Neuronal stem cell (in vitro differentiated cells): Measurements from ENCODE around the gene GIGYF1.
"Not testable (repeated sequence)": the region's sequence is repeated elsewhere in the genome, so short reads cannot be mapped to it uniquely, and the experiment has no call there.

Experiments used
- DNase-seq: peaks from one replicate; pipeline ENCODE4 v3.0.0-alpha.2; 2013; ENCODE audit warnings: low spot score
- H2AFZ ChIP-seq: one replicate; pipeline ENCODE4 v1.6.1; 2013; ENCODE audit warnings: mild to moderate bottlenecking, low read length, inconsistent platforms
- H2AK5ac ChIP-seq: 2 replicates; pipeline ENCODE4 v1.6.1; 2013; ENCODE audit warnings: low read depth, mild to moderate bottlenecking, inconsistent platforms, low read length, moderate library complexity, mixed read lengths
- H2BK120ac ChIP-seq: 2 replicates; pipeline ENCODE4 v1.6.1; 2013; ENCODE audit warnings: low read depth, mild to moderate bottlenecking, inconsistent platforms, low read length, moderate library complexity, mixed read lengths
- H2BK12ac ChIP-seq: one replicate; pipeline ENCODE4 v1.6.1; 2013; ENCODE audit warnings: low read length, inconsistent platforms
- H2BK15ac ChIP-seq: 2 replicates; pipeline ENCODE4 v1.6.1; 2013; ENCODE audit warnings: mild to moderate bottlenecking, low read length, inconsistent platforms, mixed read lengths
- H2BK5ac ChIP-seq: one replicate; pipeline ENCODE4 v1.6.1; 2013; ENCODE audit warnings: inconsistent platforms, mild to moderate bottlenecking, low read length, moderate library complexity
- H3K14ac ChIP-seq: one replicate; pipeline ENCODE4 v1.6.1; 2013; ENCODE audit warnings: low read length, inconsistent platforms
- H3K18ac ChIP-seq: 2 replicates; pipeline ENCODE4 v1.6.1; 2013; ENCODE audit warnings: low read length, inconsistent platforms
- H3K23ac ChIP-seq: 2 replicates; pipeline ENCODE4 v1.6.1; 2013; ENCODE audit warnings: low read depth, mild to moderate bottlenecking, mixed read lengths, low read length, inconsistent platforms; ENCODE audit not compliant: poor library complexity
- H3K27ac ChIP-seq: replicated peaks from 3 replicates; pipeline ENCODE4 v1.5.1; 2013; ENCODE audit warnings: low read length, inconsistent platforms
- H3K27me3 ChIP-seq, 3 experiments: 2 replicates each; pipeline ENCODE4 v1.6.1; 2013; ENCODE audit warnings: low read length in 3 of 3, mild to moderate bottlenecking in 2 of 3, inconsistent platforms in 1 of 3, low read depth in 1 of 3, mixed read lengths in 1 of 3, moderate library complexity in 1 of 3; ENCODE audit not compliant: control insufficient read depth in 3 of 3, insufficient read depth in 3 of 3
- H3K36me3 ChIP-seq, 2 donors: replicated peaks in 1 of 2; 2 replicates each; pipeline ENCODE4 v1.6.1; 2013; ENCODE audit warnings: low read length in 2 of 2; ENCODE audit not compliant: control insufficient read depth in 2 of 2, insufficient read depth in 2 of 2
- H3K4ac ChIP-seq: 2 replicates; pipeline ENCODE4 v1.6.1; 2013; ENCODE audit warnings: inconsistent platforms, mild to moderate bottlenecking, low read length, moderate library complexity
- H3K4me1 ChIP-seq, 2 donors: 1 replicate in 1 of 2; 2 replicates in 1 of 2; pipeline ENCODE4 v1.6.1; 2013; ENCODE audit warnings: low read length in 2 of 2, low read depth in 1 of 2; ENCODE audit not compliant: control insufficient read depth in 2 of 2, insufficient read depth in 1 of 2
- H3K4me2 ChIP-seq: one replicate; pipeline ENCODE4 v1.6.1; 2013; ENCODE audit warnings: mild to moderate bottlenecking, low read length, inconsistent platforms; ENCODE audit not compliant: insufficient read depth, poor library complexity, severe bottlenecking
- H3K4me3 ChIP-seq, 2 donors: 2 replicates each; pipeline ENCODE4 v1.5.1; 2013; ENCODE audit warnings: low read length in 2 of 2, mild to moderate bottlenecking in 2 of 2, inconsistent platforms in 1 of 2, moderate library complexity in 1 of 2
- H3K79me1 ChIP-seq: one replicate; pipeline ENCODE4 v1.6.1; 2013; ENCODE audit warnings: low read depth, mild to moderate bottlenecking, inconsistent platforms, low read length, moderate library complexity
- H3K9ac ChIP-seq: one replicate; pipeline ENCODE4 v1.6.1; 2013; ENCODE audit warnings: mild to moderate bottlenecking, low read depth, low read length, inconsistent platforms; ENCODE audit not compliant: poor library complexity
- H3K9me3 ChIP-seq, 2 donors: replicated peaks in 1 of 2; 2 replicates each; pipeline versions ENCODE3 to v1.6.1; 2013; ENCODE audit warnings: low read length in 2 of 2, mild to moderate bottlenecking in 2 of 2, inconsistent platforms in 1 of 2, low read depth in 1 of 2, mixed read lengths in 1 of 2, moderate library complexity in 1 of 2; ENCODE audit not compliant: control insufficient read depth in 2 of 2, insufficient read depth in 1 of 2
- H4K8ac ChIP-seq: one replicate; pipeline ENCODE4 v1.6.1; 2013; ENCODE audit warnings: low read depth, mild to moderate bottlenecking, inconsistent platforms, low read length, moderate library complexity
- H4K91ac ChIP-seq: one replicate; pipeline ENCODE4 v1.6.1; 2013; ENCODE audit warnings: low read length, low read depth, mild to moderate bottlenecking, inconsistent platforms; ENCODE audit not compliant: poor library complexity
- WGBS, 2 donors: extraction: QIAGEN DNeasy Blood & Tissue Kit; methylation state at CpG; one replicate each; pipeline ENCODE4 v1.1.7; 2013; ENCODE audit warnings: missing lambda C conversion rate in 2 of 2, mixed read lengths in 1 of 2; ENCODE audit not compliant: insufficient read length in 2 of 2, insufficient replicate concordance in 1 of 2; ENCODE audit errors: extremely low coverage in 2 of 2; 5-methylcytosine and 5-hydroxymethylcytosine counted together

Gene GIGYF1

GRCh38 chr7:100671353-100672327 lies 22.4 kb downstream of the GIGYF1 start:
- no peak overlapping the region for H3K14ac ChIP-seq
- WGBS, 2 donors = no CpG with 5 or more reads among the region's 18 CpGs

GRCh38 chr7:100670074-100670473 lies 24.0 kb downstream of the GIGYF1 start:
- H3K79me1 ChIP-seq = peaks cover 3% of the 10 kb centered on the region
- no peaks in the 10 kb centered on the region for H3K9me3 ChIP-seq
- H3K18ac ChIP-seq = no peak overlapping the region
- H3K4ac ChIP-seq = no peak overlapping the region
- no peak overlapping the region for H3K9ac ChIP-seq
- H3K23ac ChIP-seq = no peak overlapping the region
- H4K91ac ChIP-seq = no peak overlapping the region
- no peak overlapping the region for H3K14ac ChIP-seq
- H3K27me3 ChIP-seq = peaks cover 0 to 2% (median 0%) of the 10 kb centered on the region in 3 experiments
- no peak overlapping the region for H2BK15ac ChIP-seq
- H3K4me2 ChIP-seq = no peak overlapping the region
- H2AK5ac ChIP-seq = no peak overlapping the region
- no peaks in the 10 kb centered on the region for H3K4me1 ChIP-seq
- no peak overlapping the region for H3K4me3 ChIP-seq
- no peak for DNase-seq
- H3K27ac ChIP-seq = no peak overlapping the region
- H2BK120ac ChIP-seq = no peak overlapping the region
- no peaks in the 10 kb centered on the region for H3K36me3 ChIP-seq
- H2BK5ac ChIP-seq = no peak overlapping the region
- WGBS, 2 donors = no CpG with 5 or more reads among the region's 8 CpGs
- no peak overlapping the region for H2BK12ac ChIP-seq
- H2AFZ ChIP-seq = no peak overlapping the region
- H4K8ac ChIP-seq = no peak overlapping the region

More at GRCh38 chr7:100671353-100672327, 22.4 kb downstream of the GIGYF1 start:
- H3K23ac ChIP-seq = no peak overlapping the region
- no peak overlapping the region for H2BK5ac ChIP-seq
- H3K9me3 ChIP-seq = no peaks in the 10 kb centered on the region
- H3K4me1 ChIP-seq = peaks cover 2 to 3% of the 10 kb centered on the region in 2 donors
- peaks cover 9% of the 10 kb centered on the region for H3K79me1 ChIP-seq
- H4K91ac ChIP-seq = no peak overlapping the region
- no peak overlapping the region for H4K8ac ChIP-seq
- H2BK15ac ChIP-seq = no peak overlapping the region
- H3K4ac ChIP-seq = no peak overlapping the region
- no peak overlapping the region for H2BK12ac ChIP-seq
- H2BK120ac ChIP-seq = no peak overlapping the region
- peaks cover 0 to 2% (median 0%) of the 10 kb centered on the region in 3 experiments for H3K27me3 ChIP-seq
- no peak overlapping the region for H2AFZ ChIP-seq
- peak overlapping the region in 1 of 2 donors; percentile 42 for H3K4me3 ChIP-seq
- no peak overlapping the region for H3K27ac ChIP-seq
- H3K18ac ChIP-seq = no peak overlapping the region
- H3K4me2 ChIP-seq = no peak overlapping the region
- no peak overlapping the region for H2AK5ac ChIP-seq
- peaks cover 1 to 4% of the 10 kb centered on the region in 2 donors for H3K36me3 ChIP-seq
- no peak for DNase-seq
- no peak overlapping the region for H3K9ac ChIP-seq

GRCh38 chr7:100669106-100669505 lies 24.9 kb downstream of the GIGYF1 start:
- H3K14ac ChIP-seq, H3K79me1 ChIP-seq, H3K18ac ChIP-seq, H2AK5ac ChIP-seq, H3K4me1 ChIP-seq, DNase-seq, H2AFZ ChIP-seq, H3K23ac ChIP-seq, H2BK5ac ChIP-seq, H3K4ac ChIP-seq, H3K36me3 ChIP-seq, H3K27me3 ChIP-seq, H2BK120ac ChIP-seq, H4K8ac ChIP-seq, H2BK15ac ChIP-seq, H3K27ac ChIP-seq, H2BK12ac ChIP-seq, H4K91ac ChIP-seq, H3K9ac ChIP-seq, H3K9me3 ChIP-seq, H3K4me2 ChIP-seq, H3K4me3 ChIP-seq: not testable (repeated sequence)
- WGBS, 2 donors = no CpG with 5 or more reads among the region's 12 CpGs

- Histone ChIP-seq H2AFZ (no peak overlapping the region), H3K18ac (no peak overlapping the region), H3K23ac (no peak overlapping the region), H3K79me1 (no peaks in the 10 kb centered on the region), H2BK5ac (no peak overlapping the region), H3K9me3 (no peaks in the 10 kb centered on the region), H3K4me2 (no peak overlapping the region), H2BK12ac (no peak overlapping the region), H3K36me3 (no peaks in the 10 kb centered on the region), H2BK15ac (no peak overlapping the region), H2AK5ac (no peak overlapping the region), H4K91ac (no peak overlapping the region), H4K8ac (no peak overlapping the region), H3K14ac (no peak overlapping the region), H3K4ac (no peak overlapping the region), H3K9ac (no peak overlapping the region), H3K4me3 (no peak overlapping the region), H3K4me1 (no peaks in the 10 kb centered on the region), H2BK120ac (no peak overlapping the region), H3K27me3 (peaks cover 0 to 2% (median 0%) of the 10 kb centered on the region in 3 experiments), H3K27ac (no peak overlapping the region)
- no peak for DNase-seq
- WGBS, 2 donors = no CpG with 5 or more reads among the region's 2 CpGs
These were observed 26.0 kb downstream of the GIGYF1 start for GRCh38 chr7:100668069-100668449.
